Measurements from ENCODE around the gene KLK3.

Gene KLK3

GRCh38 chr19:50908336-50908735 lies 53.6 kb downstream of the KLK3 start:
- DNase-seq: no peak

GRCh38 chr19:50909240-50910070 lies 54.7 kb downstream of the KLK3 start:
- DNase-seq: peak; percentile 45
